GM18507 (cell line): Measurements from ENCODE around the gene ADPRHL1.
"Not testable (repeated sequence)": the region's sequence is repeated elsewhere in the genome, so short reads cannot be mapped to it uniquely, and the experiment has no call there.

ENCODE experiments used
- DNase-seq: peaks from one replicate; pipeline ENCODE4 v3.0.0; 2011; ENCODE audit warnings: low read depth; ENCODE audit not compliant: insufficient read length; ENCODE audit errors: extremely low spot score
- FAIRE-seq: peaks from 2 replicates; lab custom pipeline; 2011; peaks lifted over from hg19 to GRCh38; lab: Jason Lieb, UNC

ADPRHL1 gene

GRCh38 chr13:113483504-113484293, 30.4 kb upstream of the ADPRHL1 start:
- FAIRE-seq = no peak
- no peak for DNase-seq

- FAIRE-seq (no peak), DNase-seq (no peak)
Observed at GRCh38 chr13:113483081-113483480, 29.8 kb upstream of the ADPRHL1 start.

- FAIRE-seq (no peak), DNase-seq (no peak)
Observed at GRCh38 chr13:113479179-113479578, 25.9 kb upstream of the ADPRHL1 start.

GRCh38 chr13:113477724-113478123, 24.4 kb upstream of the ADPRHL1 start:
- DNase-seq = no peak
- no peak for FAIRE-seq

- FAIRE-seq (no peak), DNase-seq (no peak)
Observed at GRCh38 chr13:113476811-113477210, 23.5 kb upstream of the ADPRHL1 start.

GRCh38 chr13:113475911-113476310, 22.6 kb upstream of the ADPRHL1 start:
- FAIRE-seq (no peak), DNase-seq (no peak)

- DNase-seq (no peak), FAIRE-seq (no peak)
Observed at GRCh38 chr13:113475280-113475679, 22.0 kb upstream of the ADPRHL1 start.

GRCh38 chr13:113474179-113474578, 20.9 kb upstream of the ADPRHL1 start:
- no peak for DNase-seq
- FAIRE-seq = no peak

- DNase-seq (no peak), FAIRE-seq (no peak)
Observed at GRCh38 chr13:113472355-113473025, 19.2 kb upstream of the ADPRHL1 start.

- no peak for DNase-seq
- no peak for FAIRE-seq
Observed at GRCh38 chr13:113471844-113472243, 18.6 kb upstream of the ADPRHL1 start.

GRCh38 chr13:113470635-113471163, 17.4 kb upstream of the ADPRHL1 start:
- not testable (repeated sequence) for FAIRE-seq, DNase-seq

- no peak for FAIRE-seq
- DNase-seq = no peak
Observed at GRCh38 chr13:113470073-113470472, 16.8 kb upstream of the ADPRHL1 start.

GRCh38 chr13:113469582-113469981, 16.3 kb upstream of the ADPRHL1 start:
- no peak for FAIRE-seq
- no peak for DNase-seq

GRCh38 chr13:113468472-113469201, 15.3 kb upstream of the ADPRHL1 start:
- DNase-seq (no peak), FAIRE-seq (no peak)

- FAIRE-seq (no peak), DNase-seq (no peak)
Observed at GRCh38 chr13:113468029-113468428, 14.7 kb upstream of the ADPRHL1 start.

GRCh38 chr13:113466383-113466782, 13.1 kb upstream of the ADPRHL1 start:
- DNase-seq = no peak
- FAIRE-seq = no peak

- no peak for FAIRE-seq
- no peak for DNase-seq
Observed at GRCh38 chr13:113465300-113465699, 12.0 kb upstream of the ADPRHL1 start.

GRCh38 chr13:113464476-113464875, 11.2 kb upstream of the ADPRHL1 start:
- FAIRE-seq (no peak), DNase-seq (no peak)

GRCh38 chr13:113461022-113461751, 7.9 kb upstream of the ADPRHL1 start:
- no peak for FAIRE-seq
- DNase-seq = no peak

- DNase-seq (no peak), FAIRE-seq (no peak)
Observed at GRCh38 chr13:113460599-113460998, 7.3 kb upstream of the ADPRHL1 start.
